IMR-90 (cell line): ENCODE results near the gene PPP1R15A. TPM values are rescaled to one million over a fixed set of nuclear protein-coding genes. Genes with fewer than 3 reads are reported as not detected.
"Not testable (repeated sequence)": the region's sequence is repeated elsewhere in the genome, so short reads cannot be mapped to it uniquely, and the experiment has no call there.

Experiments
- ATAC-seq: fragments of 200-7000 bp; cut with Tn5 transposase; 2 replicates; pipeline ENCODE4 v1.9.1; 2020; ENCODE audit warnings: low read depth, mild to moderate bottlenecking, moderate library complexity
- BruUV-seq: library from RNA; stranded (reverse); fragments of 400-500 nt; replicated peaks from 2 replicates; lab custom pipeline; 2021; lab: Mats Ljungman, UMichigan
- CTCF ChIA-PET: fragments of 300-600 bp; formaldehyde crosslinking; extraction: SDS; loops from one replicate; lab custom pipeline; 2021; ENCODE audit warnings: antibody characterized with exemption; lab: Yijun Ruan, JAX
- POLR2A ChIA-PET: fragments of 300-600 bp; sonication (Branson Sonifier 250); formaldehyde crosslinking; loops from one replicate; lab custom pipeline; 2022; ENCODE audit warnings: antibody characterized with exemption; ENCODE audit not compliant: unreplicated experiment; lab: Charles Lee
- DNase-seq: peaks from one replicate; pipeline ENCODE4 v3.0.0; 2013
- H2AFZ ChIP-seq: replicated peaks from 2 replicates; pipeline ENCODE3; 2013; ENCODE audit warnings: low read length, mild to moderate bottlenecking; ENCODE audit not compliant: poor library complexity
- H2AK5ac ChIP-seq: 2 replicates; pipeline ENCODE4 v1.6.1; 2013; ENCODE audit warnings: low read depth, low read length, inconsistent platforms
- H2AK9ac ChIP-seq: replicated peaks from 2 replicates; pipeline ENCODE3; 2013; ENCODE audit warnings: mild to moderate bottlenecking, low read depth, low read length, moderate library complexity; ENCODE audit not compliant: poor library complexity
- H2BK120ac ChIP-seq: 2 replicates; pipeline ENCODE4 v1.6.1; 2013; ENCODE audit warnings: low read depth, low read length, inconsistent platforms
- H2BK15ac ChIP-seq: 3 replicates; pipeline ENCODE4 v1.6.1; 2013; ENCODE audit warnings: low read depth, low read length, inconsistent platforms
- H2BK20ac ChIP-seq: 2 replicates; pipeline ENCODE4 v1.6.1; 2013; ENCODE audit warnings: low read depth, mild to moderate bottlenecking, inconsistent platforms, low read length, moderate library complexity
- H2BK5ac ChIP-seq: 2 replicates; pipeline ENCODE4 v1.6.1; 2013; ENCODE audit warnings: mild to moderate bottlenecking, low read depth, low read length, inconsistent platforms; ENCODE audit not compliant: poor library complexity, severe bottlenecking
- H3K14ac ChIP-seq: replicated peaks from 2 replicates; pipeline ENCODE4 v1.6.1; 2013; ENCODE audit warnings: low read depth, low read length, inconsistent platforms
- H3K18ac ChIP-seq: 2 replicates; pipeline ENCODE4 v1.6.1; 2013; ENCODE audit warnings: low read depth, low read length, control low read depth
- H3K23ac ChIP-seq: 2 replicates; pipeline ENCODE4 v1.6.1; 2013; ENCODE audit warnings: low read depth, low read length, inconsistent platforms
- H3K27ac ChIP-seq: 2 replicates; pipeline ENCODE4 v1.5.1; 2013; ENCODE audit warnings: mild to moderate bottlenecking, control low read depth, low read length; ENCODE audit not compliant: insufficient read depth
- H3K27me3 ChIP-seq: 2 replicates; pipeline ENCODE4 v1.6.1; 2013; ENCODE audit warnings: low read length; ENCODE audit not compliant: control insufficient read depth, insufficient read depth
- H3K36me3 ChIP-seq: 2 replicates; pipeline ENCODE4 v1.6.1; 2013; ENCODE audit warnings: low read length, mixed read lengths; ENCODE audit not compliant: control insufficient read depth, insufficient read depth
- H3K4ac ChIP-seq: 2 replicates; pipeline ENCODE4 v1.6.1; 2013; ENCODE audit warnings: low read depth, low read length, inconsistent platforms
- H3K4me1 ChIP-seq: 2 replicates; pipeline ENCODE4 v1.6.1; 2013; ENCODE audit warnings: low read length, mixed read lengths; ENCODE audit not compliant: control insufficient read depth, insufficient read depth
- H3K4me2 ChIP-seq: 2 replicates; pipeline ENCODE4 v1.6.1; 2013; ENCODE audit warnings: low read depth, mild to moderate bottlenecking, control low read depth, low read length, moderate library complexity
- H3K4me3 ChIP-seq: 2 replicates; pipeline ENCODE4 v1.5.1; 2013; ENCODE audit warnings: low read depth, mild to moderate bottlenecking, control low read depth, low read length, moderate library complexity; ENCODE audit not compliant: insufficient read depth
- H3K56ac ChIP-seq: 2 replicates; pipeline ENCODE4 v1.6.1; 2013; ENCODE audit warnings: low read length, inconsistent platforms; ENCODE audit not compliant: insufficient read depth; ENCODE audit errors: extremely low read depth
- H3K79me1 ChIP-seq, 2 experiments: 2 replicates each; pipeline ENCODE4 v1.6.1; 2013; ENCODE audit warnings: low read length in 2 of 2, inconsistent platforms in 1 of 2, low read depth in 1 of 2
- H3K9ac ChIP-seq: 2 replicates; pipeline ENCODE4 v1.6.1; 2013; ENCODE audit warnings: low read depth, low read length, control low read depth
- H3K9me1 ChIP-seq: 2 replicates; pipeline ENCODE4 v1.6.1; 2013; ENCODE audit warnings: low read length, inconsistent platforms; ENCODE audit not compliant: insufficient read depth
- H3K9me3 ChIP-seq: 2 replicates; pipeline ENCODE4 v1.6.1; 2013; ENCODE audit warnings: low read length; ENCODE audit not compliant: control insufficient read depth, insufficient read depth
- H4K20me1 ChIP-seq: 2 replicates; pipeline ENCODE4 v1.6.1; 2013; ENCODE audit warnings: low read length, inconsistent platforms; ENCODE audit not compliant: insufficient read depth
- H4K5ac ChIP-seq: 2 replicates; pipeline ENCODE4 v1.6.1; 2013; ENCODE audit warnings: mild to moderate bottlenecking, low read depth, low read length, control low read depth
- H4K8ac ChIP-seq, 2 experiments: 2 replicates each; pipeline ENCODE4 v1.6.1; 2013; ENCODE audit warnings: low read depth in 2 of 2, low read length in 2 of 2, control low read depth in 1 of 2, inconsistent platforms in 1 of 2
- H4K91ac ChIP-seq: 2 replicates; pipeline ENCODE4 v1.6.1; 2013; ENCODE audit warnings: low read depth, low read length, inconsistent platforms; ENCODE audit not compliant: insufficient read depth
- FOS ChIP-seq: fragments of 150-350 bp; IDR thresholded peaks from 2 replicates; pipeline ENCODE4 v1.6.1; 2016; ENCODE audit warnings: low read depth, low read length
- NFE2L2 ChIP-seq: fragments of 150-350 bp; IDR thresholded peaks from 2 replicates; pipeline ENCODE4 v1.6.1; 2016; ENCODE audit warnings: low read depth, mild to moderate bottlenecking, low read length
- POLR2A ChIP-seq: IDR thresholded peaks from 2 replicates; pipeline ENCODE4 v1.6.1; 2012; ENCODE audit warnings: mild to moderate bottlenecking, low read depth, low read length
- RAD21 ChIP-seq: IDR thresholded peaks from 2 replicates; pipeline ENCODE4 v1.6.1; 2012; ENCODE audit warnings: low read length, improper control_type of control experiment
- RCOR1 ChIP-seq: IDR thresholded peaks from 2 replicates; pipeline ENCODE4 v1.6.1; 2012; ENCODE audit warnings: mild to moderate bottlenecking, low read length, improper control_type of control experiment; ENCODE audit not compliant: insufficient replicate concordance
- WGBS, 2 experiments: methylation state at CpG; one replicate each; pipeline versions ENCODE4 v1.1.5 to v1.1.7; 2013; ENCODE audit warnings: missing lambda C conversion rate in 2 of 2; ENCODE audit not compliant: insufficient read length in 1 of 2; ENCODE audit errors: extremely low coverage in 2 of 2; 5-methylcytosine and 5-hydroxymethylcytosine counted together
- dilution Hi-C: fragments of 300-500 bp; cut with HindIII; formaldehyde crosslinking; loops from one replicate; pipeline ENCODE4 v1.14.3; 2018; ENCODE audit warnings: low sequenced_read_pairs; ENCODE audit not compliant: unreplicated experiment
- in situ Hi-C: fragments of 300-500 bp; cut with MboI; formaldehyde crosslinking; loops from 3 replicates; pipeline ENCODE4 v1.14.3; 2019; ENCODE audit warnings: low sequenced_read_pairs, inconsistent platforms, mixed read lengths
- intact Hi-C: fragments of 100-400 bp; cut with micrococcal nuclease; formaldehyde crosslinking; loops from 2 replicates; pipeline ENCODE4 v1.10.0; 2022
- polyA plus RNA-seq, 3 experiments: library from polyadenylated mRNA; depleted of rRNA; stranded (reverse); fragments of >200 nt; gene quantifications; 2 replicates each; pipeline ENCODE4 v1.2.3, GENCODE V29; 2012; ENCODE audit warnings: low replicate concordance in 1 of 3
- total RNA-seq: library from RNA; depleted of rRNA; stranded (reverse); fragments of >200 nt; gene quantifications from 2 replicates; pipeline ENCODE4 v1.2.3, GENCODE V29; 2012

Gene PPP1R15A
- total and polyA plus RNA-seq, 2 of the 4 experiments (the other 2 are of a cell fraction): 26.7 to 87.7 TPM

DNA sequence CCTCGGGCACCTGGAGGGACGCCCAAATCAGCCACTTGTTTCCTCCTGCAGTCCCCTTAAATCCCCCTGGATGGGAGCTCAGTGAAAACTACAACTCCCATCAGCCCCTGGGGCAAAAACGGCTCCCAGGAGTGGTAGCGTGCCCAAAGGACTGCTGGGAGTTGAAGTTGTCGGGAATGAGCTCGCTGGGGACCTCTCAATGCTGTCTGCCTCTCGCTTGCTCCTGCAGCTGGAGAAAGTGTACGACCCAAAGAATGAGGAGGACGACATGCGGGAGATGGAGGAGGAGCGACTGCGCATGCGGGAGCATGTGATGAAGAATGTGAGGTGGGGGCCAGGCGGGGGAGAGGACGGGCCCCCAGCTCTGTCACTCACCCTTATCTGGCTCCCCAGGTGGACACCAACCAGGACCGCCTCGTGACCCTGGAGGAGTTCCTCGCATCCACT lies 46.6 kb downstream of the PPP1R15A start:
- peak; percentile 49 for ATAC-seq
- TF ChIP-seq RAD21 (no peak), NFE2L2 (no peak), FOS (no peak), RCOR1 (no peak), POLR2A (no peak)
- Histone ChIP-seq H3K4me2 (no peak overlapping the region), H2BK120ac (no peak overlapping the region), H2BK15ac (no peak overlapping the region), H4K8ac (no peak overlapping the region), H3K27me3 (no peaks in the 10 kb centered on the region), H2BK5ac (no peak overlapping the region), H3K36me3 (peaks cover 57% of the 10 kb centered on the region), H3K27ac (no peak overlapping the region), H3K9me3 (no peaks in the 10 kb centered on the region), H4K5ac (no peak overlapping the region), H2BK20ac (no peak overlapping the region), H3K56ac (no peak overlapping the region), H2AK9ac (no peak overlapping the region), H3K4me3 (no peak overlapping the region), H3K4ac (no peak overlapping the region), H3K14ac (no peak overlapping the region), H4K20me1 (no peaks in the 10 kb centered on the region; the same call in 1 of the 2 replicates), H3K79me1 (0 out of 4 replicates have a peak, but pooled peaks cover 0 to 8% of the 10 kb centered on the region in 2 experiments), H2AK5ac (no peak overlapping the region), H3K23ac (no peak overlapping the region), H3K9ac (no peak overlapping the region), H4K91ac (no peak overlapping the region), H3K18ac (no peak overlapping the region), H2AFZ (no peak overlapping the region), H3K4me1 (no peaks in the 10 kb centered on the region), H3K9me1 (0 out of 2 replicates have a peak, but pooled peaks cover 3% of the 10 kb centered on the region)
- CTCF ChIA-PET: interaction anchor here (0.6 kb wide), 1 partner anchor 46 kb away, joined by 3 read pairs; the partner anchor contains the start of gene FTL
- POLR2A ChIA-PET: no interaction called here
- no peak for DNase-seq
- WGBS, 2 experiments: 69% methylated on average over 4 of the region's 18 CpGs; no CpG with 5 or more reads in 1 of the 2 experiments
- dilution Hi-C loops (no loop called here), in situ Hi-C loops (no loop called here), intact Hi-C loops (no loop called here)
- BruUV-seq: no TSS peak

DNA sequence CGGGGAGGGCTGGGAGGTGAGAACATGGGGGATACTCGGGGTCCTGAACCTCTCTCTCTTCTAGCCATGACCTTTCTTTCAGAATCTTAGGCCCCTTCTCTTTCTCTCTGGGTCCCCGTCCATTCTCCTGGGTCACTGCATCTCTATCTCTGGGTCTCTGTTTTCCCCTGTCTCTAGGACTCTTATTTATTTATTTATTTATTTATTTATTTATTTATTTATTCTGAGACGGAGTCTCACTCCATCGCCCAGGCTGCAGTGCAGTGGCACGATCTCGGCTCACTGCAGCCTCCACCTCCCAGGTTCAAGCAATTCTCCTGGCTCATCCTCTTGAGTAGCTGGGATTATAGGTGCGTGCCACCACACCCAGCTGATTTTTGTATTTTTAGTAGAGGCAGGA lies 47.0 kb downstream of the PPP1R15A start:
- H2AK9ac ChIP-seq, H3K4me1 ChIP-seq, DNase-seq, H3K9ac ChIP-seq, H3K18ac ChIP-seq, POLR2A ChIA-PET, H2AFZ ChIP-seq, H4K20me1 ChIP-seq, CTCF ChIA-PET, H4K8ac ChIP-seq, H3K9me1 ChIP-seq, H2AK5ac ChIP-seq, H3K27ac ChIP-seq, H3K4me2 ChIP-seq, H4K91ac ChIP-seq, in situ Hi-C loops, H4K5ac ChIP-seq, H3K9me3 ChIP-seq, H3K79me1 ChIP-seq, H2BK120ac ChIP-seq, H3K14ac ChIP-seq, H3K4me3 ChIP-seq, BruUV-seq, H3K56ac ChIP-seq, H3K27me3 ChIP-seq, dilution Hi-C loops, H3K4ac ChIP-seq, intact Hi-C loops, H3K23ac ChIP-seq, H2BK15ac ChIP-seq, H2BK5ac ChIP-seq, H2BK20ac ChIP-seq, ATAC-seq: not testable (repeated sequence)
- no CpG with 5 or more reads among the region's 8 CpGs for WGBS, 2 experiments
- H3K36me3 ChIP-seq: peaks cover 54% of the 10 kb centered on the region
